GDM1 (cell line): ENCODE results near the gene FGR.
A peak's percentile ranks its signal among the peaks of the same experiment; 100 is the strongest.

Source experiments
- DNase-seq: peaks from one replicate; lab custom pipeline; 2025; lab: John Stamatoyannopoulos, UW

Gene FGR

DNA sequence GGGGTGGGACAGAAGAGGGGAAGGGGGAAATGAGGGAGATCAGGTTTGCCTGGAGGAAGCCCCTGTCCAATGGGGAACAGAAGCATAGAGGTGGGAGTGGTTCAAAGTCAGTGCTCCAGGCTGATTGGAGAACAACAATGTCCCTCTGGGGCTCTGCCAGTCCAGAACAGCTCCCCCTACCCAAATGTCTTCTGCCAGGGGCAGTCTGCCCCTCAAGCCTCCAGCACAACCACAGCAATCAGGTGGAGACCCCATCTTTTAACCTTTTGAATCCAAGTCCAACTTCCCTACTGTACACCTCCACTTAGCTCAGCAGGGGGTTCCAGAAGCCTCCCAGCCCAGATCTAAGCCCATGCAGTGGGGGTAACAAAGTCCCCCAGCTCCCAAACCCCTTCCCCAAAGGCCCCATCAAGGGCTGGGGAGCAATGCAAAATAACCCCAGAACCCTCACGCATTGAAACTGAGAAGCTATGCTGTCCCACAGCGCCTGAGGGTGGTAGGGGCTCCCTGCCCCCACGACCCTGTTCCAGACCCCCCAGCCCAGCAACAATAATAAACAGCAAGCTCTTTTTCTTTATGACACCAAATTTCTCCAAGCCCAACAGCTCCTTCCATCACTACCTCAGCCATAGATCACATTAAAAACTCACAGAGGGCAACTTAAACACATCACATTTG is 34.3 kb downstream of the FGR start:
- peak; percentile 60 for DNase-seq

DNA sequence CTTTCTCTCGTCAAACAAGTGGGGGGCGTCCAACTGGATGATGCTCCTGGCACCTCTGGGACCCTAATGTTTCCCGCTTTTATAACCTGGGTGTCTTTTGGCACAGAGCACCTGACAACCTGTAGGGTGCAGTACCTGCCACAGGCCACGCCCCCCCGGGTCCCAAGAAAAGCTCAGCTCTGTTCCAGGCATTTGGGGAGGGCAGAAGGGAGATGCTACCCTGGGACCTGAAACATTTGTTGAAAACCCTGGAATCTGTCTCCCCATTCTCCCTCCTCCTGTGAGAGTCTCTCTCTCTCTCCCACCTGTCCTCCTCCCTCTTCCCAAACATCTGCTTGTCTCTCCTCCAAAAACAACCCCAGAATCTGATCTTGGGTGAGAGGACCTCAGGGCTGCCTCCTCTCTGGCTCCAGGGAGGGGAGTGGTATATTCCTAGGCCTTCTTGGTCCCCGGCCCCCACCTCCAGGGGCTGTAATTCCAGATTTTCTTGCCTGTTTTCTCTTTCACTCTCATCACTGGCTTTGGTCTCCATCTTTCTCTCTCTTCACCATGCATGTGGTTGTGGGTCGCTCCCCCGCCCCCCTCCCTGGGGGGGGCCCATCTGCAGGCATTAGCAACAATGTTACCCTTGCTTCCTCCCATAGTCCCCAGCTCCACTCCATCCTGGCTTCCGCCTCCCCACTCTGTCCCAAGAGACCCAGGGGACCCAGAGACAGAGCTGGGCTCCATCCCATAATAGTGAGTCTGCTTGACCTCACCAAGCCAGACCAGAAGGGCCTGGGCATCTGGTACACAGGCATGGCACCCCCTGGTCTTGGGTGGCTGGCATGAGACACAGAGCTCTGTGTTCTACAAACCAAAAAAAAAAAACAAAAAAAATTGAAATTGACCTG is 35.1 kb downstream of the FGR start:
- DNase-seq = no peak

DNA sequence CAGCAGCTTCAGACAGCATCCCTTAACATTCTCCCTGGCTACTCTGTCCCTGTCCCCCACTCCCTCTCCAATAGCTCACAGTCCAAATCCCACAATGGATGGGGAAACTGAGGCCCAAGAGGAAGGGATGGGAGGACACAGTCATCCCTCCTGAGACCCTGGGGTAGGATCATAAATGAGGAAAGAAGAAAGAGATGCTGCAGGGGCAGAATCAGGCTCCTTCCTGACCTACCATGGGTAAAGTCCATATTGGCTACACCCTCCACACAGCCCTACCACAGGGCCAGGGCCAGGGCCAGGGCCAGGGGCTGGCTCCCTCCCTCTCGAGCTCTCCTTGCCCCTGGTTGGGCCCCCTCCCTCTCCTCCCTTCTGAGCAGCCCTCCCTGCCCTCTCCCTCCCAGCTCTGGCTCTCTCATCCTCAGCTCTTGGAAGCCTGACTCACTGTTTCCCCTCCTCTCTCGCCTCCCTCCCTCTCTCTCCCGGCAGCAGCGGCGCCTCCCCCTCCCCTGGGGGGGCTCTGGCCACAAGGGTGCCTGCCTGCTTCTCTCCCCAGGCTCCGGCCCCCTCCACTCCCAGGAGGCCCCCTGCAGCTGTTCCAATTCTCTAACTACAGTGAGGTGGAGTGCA is 36.0 kb downstream of the FGR start:
- DNase-seq = peak; percentile 58

DNA sequence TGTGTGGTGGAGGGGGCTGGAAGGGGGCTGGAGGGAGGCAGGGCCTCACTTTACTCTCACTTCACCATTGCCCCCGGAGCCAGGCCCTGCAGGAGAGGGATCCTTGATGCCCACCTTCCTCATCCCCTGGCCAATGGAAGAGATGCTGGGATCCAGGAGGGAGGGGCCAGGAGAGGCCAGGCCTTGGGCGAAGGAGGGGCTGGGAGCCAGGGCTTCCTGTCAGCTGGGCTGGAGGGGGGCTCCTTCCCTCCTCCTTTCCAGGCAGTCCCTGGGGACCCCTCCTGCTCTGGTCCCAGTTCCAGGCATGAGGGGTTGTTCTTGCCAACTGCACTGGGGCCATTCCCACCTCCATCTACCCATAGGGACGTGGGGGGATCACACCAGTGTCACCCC is 36.7 kb downstream of the FGR start:
- no peak for DNase-seq

DNA sequence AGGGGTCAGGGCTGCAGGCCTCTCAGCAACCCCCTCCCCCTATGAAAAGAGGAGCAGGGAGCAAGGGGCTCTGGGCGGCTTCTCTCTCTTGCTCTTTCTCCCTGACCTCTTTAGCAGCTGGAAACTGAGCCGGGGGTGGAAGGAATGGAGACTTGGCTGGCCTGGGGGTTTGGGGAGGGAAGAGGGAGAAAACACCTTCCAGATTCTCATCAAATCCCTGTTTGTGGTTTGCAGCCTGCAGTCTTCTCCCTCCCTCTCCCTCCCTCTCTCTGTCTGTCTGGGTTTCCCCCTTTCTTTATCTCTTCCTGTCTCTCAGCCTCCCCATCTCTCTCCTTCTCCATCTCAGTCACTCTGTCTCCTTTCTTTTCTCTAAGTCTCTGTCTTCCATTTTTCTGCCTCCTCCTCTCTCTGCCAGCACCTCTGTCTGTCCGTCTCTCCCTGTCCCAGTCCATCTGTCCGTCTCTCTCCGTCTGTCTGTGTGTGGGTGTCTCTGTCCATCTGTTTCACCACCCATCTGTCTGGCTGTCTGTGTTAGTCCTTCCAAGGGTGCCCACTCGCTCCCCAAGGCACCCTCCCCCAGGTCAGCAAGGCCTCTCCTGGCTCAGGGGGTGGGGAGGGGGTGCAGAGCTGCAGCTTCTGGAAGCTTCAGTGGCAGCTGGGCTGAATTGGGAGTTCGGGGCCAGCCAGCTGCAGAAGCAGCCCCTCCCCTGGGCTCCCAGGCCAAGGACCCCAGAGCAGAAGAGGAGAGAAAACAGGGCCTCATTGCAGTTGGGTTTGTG is 37.3 kb downstream of the FGR start:
- no peak for DNase-seq

DNA sequence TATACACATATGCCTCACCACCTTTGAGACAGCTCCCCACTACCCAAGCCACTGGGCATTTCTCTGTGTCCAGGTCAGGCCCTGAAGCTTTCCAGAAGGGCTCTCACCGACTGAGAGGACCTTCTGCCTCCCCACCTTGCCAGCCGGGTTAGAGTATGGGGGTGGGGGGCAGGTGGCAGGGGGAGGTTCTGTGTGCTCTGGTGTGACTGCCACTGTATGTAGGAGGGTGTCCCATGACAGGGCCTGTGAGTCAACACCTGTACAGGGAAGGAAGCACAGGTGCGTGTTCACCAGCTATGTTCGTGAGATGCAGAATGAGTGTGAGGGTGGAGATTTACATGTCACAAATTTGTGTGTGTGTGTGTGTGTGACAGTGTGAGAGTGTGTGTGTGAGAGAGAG is 38.0 kb downstream of the FGR start:
- no peak for DNase-seq

DNA sequence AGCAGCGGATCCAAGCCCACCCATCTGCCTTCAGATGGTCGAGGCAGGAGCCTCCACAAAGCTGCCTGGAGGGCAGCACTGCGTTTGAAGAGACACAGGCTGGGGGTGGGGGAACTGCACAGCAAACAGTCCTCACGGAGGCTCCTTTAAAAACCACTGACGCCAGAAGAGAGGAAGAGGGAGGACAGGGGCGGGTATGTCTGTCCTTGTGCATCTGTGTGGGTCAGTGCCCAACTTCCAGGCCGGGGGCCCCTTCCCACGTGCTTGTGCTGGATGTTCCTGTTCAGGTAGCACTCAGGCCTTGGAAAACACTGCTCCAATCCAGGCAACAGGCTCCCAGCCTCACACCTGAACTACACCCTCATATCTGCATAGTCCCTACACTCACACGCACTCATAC is 38.7 kb downstream of the FGR start:
- peak; percentile 14 for DNase-seq

DNA sequence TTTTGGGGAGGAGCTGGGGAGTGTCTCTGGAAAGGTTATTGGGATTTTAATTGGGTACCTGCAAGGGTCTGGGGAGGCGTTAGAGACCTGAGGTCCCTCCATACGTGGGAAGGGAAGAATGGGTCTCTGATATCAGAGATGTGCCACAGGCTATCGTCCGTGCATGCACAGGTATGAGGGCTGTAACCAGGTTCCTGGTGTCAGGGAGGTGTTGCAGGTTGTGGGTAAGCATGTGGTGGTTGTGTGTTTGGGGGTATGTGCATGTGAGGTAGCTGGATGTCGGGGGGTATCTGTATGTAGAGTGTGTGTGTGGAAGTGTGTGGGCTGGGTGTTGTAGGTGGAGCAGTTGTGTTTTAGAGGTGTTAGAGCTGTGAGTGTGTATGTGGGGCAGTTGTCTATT is 39.4 kb downstream of the FGR start:
- no peak for DNase-seq

DNA sequence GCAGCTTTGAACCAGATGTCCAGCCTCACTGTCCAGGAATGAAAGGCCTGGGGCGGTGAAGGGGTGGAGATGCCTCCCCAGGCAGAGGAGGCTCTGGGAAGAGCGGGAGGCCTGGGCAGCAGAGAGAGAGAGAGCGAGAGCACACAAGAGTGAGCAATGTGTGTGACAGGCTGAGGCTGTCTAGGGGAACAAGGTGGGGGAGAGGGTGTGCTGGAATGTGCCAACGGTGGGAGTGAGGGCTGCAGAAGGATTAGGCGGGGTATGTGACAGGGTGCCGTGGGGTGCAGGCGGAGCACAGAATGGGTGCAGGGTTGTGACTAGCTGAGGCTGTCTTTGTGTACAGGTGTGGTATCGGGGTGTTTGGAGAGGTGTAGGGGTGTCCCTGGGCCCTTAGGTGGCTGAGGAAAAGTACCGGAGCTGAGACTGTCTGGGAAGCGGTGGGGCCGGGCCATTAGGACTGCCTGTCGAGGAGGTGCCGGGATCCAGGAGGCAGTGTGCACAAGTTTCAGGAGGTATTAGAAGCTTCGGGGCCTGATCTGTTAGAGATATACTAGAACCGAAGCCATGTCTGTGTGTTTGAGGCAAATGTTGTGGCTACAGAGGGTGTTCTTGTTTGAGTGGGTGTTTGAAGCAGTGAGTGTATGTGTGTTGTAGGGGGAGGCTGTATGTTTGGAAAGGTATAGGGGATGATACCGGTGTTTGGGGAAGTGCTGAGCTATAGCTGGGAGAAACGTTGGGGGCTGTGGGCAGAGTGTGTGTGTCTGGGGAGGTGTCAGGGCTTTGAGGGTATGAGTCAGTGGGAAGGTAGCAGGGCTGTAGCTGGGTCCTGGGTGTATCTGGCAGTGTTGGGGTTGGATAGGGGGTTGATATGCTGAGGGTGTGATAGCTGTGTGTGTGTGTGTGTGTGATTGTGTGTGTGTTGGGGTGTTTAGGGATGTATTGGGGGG is 40.1 kb downstream of the FGR start:
- peak; percentile 44 for DNase-seq

DNA sequence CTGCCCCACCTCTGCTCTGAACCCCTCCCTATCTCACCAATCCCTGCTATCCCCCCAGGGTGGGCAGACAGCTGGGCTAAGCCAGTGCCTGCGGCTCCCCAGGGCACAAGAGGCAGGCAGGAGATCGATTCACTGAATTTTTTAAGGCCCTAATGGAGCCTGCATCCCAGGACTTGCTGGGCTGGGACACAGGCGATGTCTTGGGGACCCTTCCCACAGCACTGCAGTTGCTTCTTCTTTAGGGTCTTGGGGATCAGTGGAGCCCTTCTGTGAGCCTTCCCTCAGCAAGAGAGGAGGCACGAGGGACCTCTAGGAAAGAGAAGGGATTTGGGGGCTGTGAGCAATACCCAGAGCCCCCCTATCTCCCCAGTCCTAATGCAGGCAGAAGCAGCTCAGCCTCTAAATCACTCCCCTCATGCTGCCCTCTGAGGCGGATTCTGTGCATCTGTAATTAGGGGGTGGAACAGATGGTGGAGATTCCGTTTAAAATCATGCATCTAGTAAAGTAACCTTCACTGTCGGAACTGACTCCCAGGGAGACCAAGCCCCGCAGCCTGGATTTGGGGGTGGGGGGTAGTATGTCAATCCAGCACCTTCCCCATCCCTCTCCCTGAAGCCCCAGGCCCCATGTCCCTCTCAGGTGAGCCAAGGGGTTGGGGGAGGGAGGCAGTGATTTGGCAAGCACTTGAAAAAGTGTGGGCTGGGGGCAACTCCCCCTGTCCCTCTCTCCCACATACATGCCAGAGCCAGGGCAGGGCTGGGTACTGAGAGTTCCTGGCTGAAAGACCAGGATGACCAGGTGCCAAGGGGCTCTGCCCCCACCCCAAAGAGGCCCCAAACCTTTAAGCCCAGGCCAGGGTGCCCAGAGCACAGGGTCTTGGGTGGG is 41.1 kb downstream of the FGR start:
- no peak for DNase-seq

DNA sequence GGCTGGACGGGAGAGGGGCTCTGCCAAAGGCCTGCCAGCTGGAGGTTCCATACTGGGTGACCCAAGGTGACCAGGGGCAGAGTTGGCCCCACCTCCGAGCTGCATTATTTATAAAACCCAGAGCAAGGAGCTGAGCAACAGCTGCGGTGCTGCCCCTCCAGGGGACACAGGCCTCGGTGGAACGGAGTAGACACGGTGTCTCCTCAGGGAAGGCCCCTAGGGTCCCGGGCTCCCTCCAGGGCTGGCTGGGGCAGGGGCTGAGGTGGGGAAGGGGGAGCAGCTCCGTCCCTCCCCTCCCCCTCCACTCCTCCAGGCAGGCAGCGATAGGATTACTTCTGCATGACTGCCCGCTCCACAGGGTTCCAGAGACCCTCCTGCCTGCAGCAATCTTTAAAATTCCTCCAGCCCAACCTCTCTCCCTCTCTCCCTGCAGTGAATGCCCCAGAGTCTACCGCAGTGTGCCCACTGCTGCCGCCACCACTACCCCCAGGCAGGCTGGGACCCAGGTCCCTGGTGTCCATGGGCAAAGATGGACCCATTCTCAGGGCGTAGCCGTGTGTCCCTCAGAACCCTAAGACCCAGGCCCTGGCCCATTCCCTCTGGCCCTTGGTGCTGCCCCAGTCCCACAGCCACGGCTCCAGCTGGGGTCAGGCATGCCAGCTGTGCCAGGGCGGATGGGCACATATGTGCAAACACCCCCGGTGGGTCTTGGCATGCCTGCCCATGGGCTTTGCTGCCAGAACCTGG is 41.9 kb downstream of the FGR start:
- no peak for DNase-seq

DNA sequence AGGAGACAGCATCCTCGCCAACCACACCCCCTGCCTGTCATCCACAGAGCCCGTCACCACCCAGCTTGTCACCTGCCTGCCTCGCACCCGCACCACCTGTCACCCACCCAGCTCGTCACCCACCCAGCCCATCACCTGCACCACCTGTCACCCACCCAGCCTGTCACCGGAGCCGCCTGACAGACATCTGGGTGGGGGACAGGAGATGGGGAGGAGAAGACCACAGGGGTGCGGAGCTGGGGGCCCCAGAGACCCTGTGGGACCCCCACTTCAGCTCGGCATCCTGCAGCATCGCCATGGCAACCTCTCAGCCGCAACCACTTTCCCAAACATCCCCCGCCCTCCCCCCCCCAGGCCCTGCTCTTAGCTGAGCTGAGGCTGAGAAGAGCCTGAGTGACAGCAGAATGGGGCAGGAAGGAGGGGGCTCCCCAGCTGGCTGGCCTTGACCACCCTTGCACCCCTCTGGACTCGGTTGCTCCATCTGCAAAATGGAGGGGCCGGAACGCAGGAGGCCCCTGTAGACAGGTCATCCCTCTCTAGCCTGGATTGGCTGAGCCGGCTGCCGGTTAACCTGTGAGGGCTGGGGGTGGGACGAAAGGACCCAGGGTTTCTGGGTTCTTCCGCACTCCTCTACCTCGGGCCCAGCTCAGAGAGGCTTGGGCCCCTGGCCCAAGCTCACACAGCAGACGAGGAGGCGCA is 42.6 kb downstream of the FGR start:
- no peak for DNase-seq

DNA sequence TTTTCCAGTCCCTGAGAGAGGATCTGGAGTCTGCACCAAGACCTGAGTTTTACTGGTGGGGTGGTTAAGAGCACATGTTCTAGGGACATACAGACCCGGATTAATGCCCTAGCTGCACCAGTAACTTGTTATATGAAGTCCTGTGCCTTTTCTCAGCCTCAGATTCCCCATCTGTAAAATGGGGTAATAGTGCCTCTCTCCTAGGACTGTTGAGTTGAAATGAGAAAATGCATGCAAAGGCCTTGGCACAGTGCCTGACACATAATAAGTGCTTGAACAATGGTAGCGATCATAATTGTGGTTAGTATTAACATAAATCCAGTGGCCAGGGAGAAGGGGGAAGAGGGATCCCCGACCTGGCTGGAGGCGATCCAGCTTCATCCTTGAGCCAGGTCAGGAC is 43.4 kb downstream of the FGR start:
- DNase-seq = no peak

DNA sequence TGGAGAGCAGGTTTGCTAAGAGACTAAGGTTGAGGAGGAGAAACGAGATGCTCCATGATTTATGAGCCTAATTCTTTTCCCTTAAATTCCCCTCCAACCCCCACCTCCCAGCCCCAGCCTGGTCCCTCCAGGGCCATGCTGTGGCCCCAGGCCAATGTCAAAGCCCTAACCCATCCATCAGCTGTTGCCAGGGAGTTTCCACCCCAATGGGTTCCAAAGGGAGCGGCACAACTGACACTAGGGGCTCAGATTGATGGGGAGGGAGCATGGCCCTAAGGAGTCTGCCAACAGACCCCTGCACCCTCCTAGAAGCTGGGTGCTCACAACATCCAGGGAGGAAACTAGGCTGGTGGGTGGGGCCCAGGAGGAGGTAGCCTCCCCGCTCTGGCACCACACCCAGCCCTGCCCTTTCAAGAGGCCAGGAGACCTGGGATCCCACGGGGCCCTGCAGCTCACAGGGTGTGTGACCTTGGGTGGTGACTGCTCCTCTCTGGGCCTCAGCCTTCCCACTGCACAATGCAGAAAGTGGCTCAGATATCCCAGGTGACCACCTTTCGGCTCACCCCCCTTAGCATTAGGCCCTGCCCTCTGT is 44.0 kb downstream of the FGR start:
- no peak for DNase-seq

DNA sequence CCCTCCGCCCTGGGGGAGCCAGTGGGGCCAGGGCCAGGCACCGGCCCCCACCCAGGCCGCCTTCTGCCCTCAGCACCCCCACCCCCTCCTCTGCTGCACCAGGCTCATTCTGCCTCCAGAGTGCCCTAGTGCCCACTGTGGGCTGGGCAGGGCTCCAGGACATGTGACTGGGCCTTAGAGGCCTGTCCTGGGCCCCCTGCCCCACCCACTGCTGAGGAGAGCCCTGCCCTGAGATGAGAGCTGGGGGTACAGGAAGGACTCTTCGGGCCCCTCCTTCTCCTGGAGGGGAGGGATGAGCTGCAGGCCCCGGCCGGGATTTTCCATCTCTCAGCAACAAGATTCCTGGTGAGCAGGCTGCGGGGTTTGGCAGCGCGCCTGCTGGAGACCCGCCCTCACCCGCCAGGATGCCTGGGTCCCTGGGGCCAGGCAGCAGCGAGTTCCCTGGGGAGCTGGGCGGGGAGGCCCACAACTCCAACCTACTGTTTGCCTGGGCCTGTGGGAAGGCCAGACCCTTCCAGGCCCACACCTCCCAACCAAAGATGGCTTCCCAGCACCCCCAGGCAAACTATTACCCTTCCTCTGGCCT is 45.1 kb downstream of the FGR start:
- no peak for DNase-seq

DNA sequence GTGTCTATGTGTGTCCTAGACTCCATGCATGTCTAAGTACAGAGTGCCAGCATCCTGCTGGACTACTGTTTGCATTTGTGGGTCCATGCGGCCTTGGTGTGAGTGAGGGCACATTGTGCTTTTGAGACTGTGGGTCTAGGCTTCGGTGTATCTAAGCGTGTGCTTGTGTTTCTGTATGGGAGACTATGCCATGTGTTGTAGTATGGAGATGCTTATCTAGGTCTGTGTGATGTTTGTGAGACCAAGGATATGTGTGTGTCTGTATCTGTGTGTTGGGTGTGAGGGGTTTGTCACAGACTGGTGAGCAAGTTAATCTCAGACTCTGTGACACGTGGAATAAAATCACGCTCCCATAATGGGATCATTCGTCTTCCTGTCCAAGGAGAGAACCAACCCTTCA is 45.5 kb downstream of the FGR start:
- DNase-seq = no peak

DNA sequence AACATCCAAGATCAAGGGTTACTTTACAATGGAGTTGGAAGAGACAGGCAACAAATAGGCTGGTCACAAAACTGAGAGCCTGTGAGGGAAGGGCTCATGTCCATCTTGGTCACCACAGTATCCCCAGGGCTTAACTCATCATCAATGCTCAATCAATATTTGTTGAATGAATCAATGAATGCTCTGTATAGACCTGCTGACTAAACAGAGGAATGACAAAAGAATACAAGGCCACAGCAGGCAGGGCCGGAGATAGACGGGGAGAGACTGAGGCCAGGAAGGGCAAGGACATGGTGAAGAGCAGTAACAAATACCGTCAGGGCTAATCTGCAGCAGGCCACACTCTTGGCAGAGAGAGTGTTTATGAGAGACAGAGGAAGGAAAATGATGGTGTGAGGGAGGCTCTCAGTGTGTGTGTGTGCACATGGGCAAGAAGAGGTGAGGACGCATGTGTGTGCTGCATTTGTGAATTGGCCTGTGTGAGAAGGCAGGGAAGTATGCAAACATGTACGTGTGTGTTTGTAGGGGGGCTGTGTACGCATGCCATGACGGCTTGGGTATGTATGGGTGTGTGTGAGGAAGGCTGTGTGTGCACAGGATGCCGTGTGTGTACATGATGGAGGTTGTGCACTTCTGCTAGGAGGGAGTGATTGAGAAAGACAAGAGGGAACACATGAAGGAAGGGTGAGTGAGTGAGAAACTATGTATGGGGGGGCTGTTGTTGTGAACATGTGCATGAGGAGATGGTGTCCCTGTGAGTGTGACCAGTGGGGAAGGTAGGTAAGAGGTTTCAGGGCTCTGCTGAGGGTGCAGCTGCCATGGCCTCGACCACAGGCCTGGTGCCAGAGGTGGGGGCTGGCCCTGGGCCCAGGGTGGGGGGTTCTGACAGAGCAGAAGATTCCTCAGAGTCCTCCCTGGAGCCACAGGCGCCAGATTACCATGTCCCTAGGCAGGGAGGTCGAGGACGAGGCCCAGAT is 46.4 kb downstream of the FGR start:
- DNase-seq = no peak
